WTC11 (cell line): ENCODE results near the gene TAAR8. TPM values are rescaled to one million over a fixed set of nuclear protein-coding genes. Genes with fewer than 3 reads are reported as not detected.

ENCODE experiments used
- ATAC-seq: fragments of 200-7000 bp; cut with Tn5 transposase; 2 replicates; pipeline ENCODE4 v1.10.0; 2021; ENCODE audit warnings: mild to moderate bottlenecking, moderate library complexity
- CTCF ChIA-PET: fragments of 300-600 bp; sonication (Branson Sonifier 250); formaldehyde crosslinking; loops from one replicate; lab custom pipeline; 2021; ENCODE audit warnings: antibody characterized with exemption; lab: Charles Lee
- POLR2A ChIA-PET: fragments of 350-600 bp; sonication (Branson Sonifier 250); formaldehyde crosslinking; loops from one replicate; lab custom pipeline; 2021; ENCODE audit warnings: antibody characterized with exemption; lab: Charles Lee
- DNase-seq: peaks from one replicate; pipeline ENCODE4 v3.0.0; 2021; ENCODE audit warnings: low spot score
- H3K27ac Mint-ChIP-seq: 2 replicates; pipeline ENCODE4 v1.8.0; 2021; ENCODE audit warnings: mixed read lengths
- H3K27me3 Mint-ChIP-seq: 2 replicates; pipeline ENCODE4 v1.8.0; 2021; ENCODE audit warnings: low read depth, mild to moderate bottlenecking, moderate library complexity, mixed read lengths
- H3K36me3 Mint-ChIP-seq: 2 replicates; pipeline ENCODE4 v1.8.0; 2021; ENCODE audit warnings: mixed read lengths
- H3K4me1 Mint-ChIP-seq: 2 replicates; pipeline ENCODE4 v1.8.0; 2022; ENCODE audit warnings: mixed read lengths
- H3K4me3 Mint-ChIP-seq: 2 replicates; pipeline ENCODE4 v1.8.0; 2021; ENCODE audit warnings: mild to moderate bottlenecking, moderate library complexity, mixed read lengths
- H3K9me3 Mint-ChIP-seq: 2 replicates; pipeline ENCODE4 v1.8.0; 2021; ENCODE audit warnings: mixed read lengths
- AFF4 ChIP-seq: sonication (generic); formaldehyde crosslinking; IDR thresholded peaks from 2 replicates; pipeline ENCODE4 v1.8.1; 2023; ENCODE audit warnings: mild to moderate bottlenecking, missing genetic modification reagents, borderline replicate concordance
- AR ChIP-seq: fragments of 250-450 bp; sonication (Bioruptor Pico); IDR thresholded peaks from 2 replicates; pipeline ENCODE4 v1.9.0; 2021; ENCODE audit warnings: mild to moderate bottlenecking
- CREB1 ChIP-seq: sonication (generic); formaldehyde crosslinking; IDR thresholded peaks from 2 replicates; pipeline ENCODE4 v1.8.0; 2023; ENCODE audit warnings: mild to moderate bottlenecking, missing genetic modification reagents
- CREM ChIP-seq: sonication (generic); formaldehyde crosslinking; IDR thresholded peaks from 2 replicates; pipeline ENCODE4 v1.8.1; 2022; ENCODE audit warnings: mild to moderate bottlenecking, missing genetic modification reagents, moderate library complexity
- ELF4 ChIP-seq: sonication (generic); formaldehyde crosslinking; IDR thresholded peaks from 2 replicates; pipeline ENCODE4 v1.8.1; 2022; ENCODE audit warnings: low read depth, mild to moderate bottlenecking, moderate library complexity, missing genetic modification reagents
- FOXJ3 ChIP-seq: sonication (generic); formaldehyde crosslinking; IDR thresholded peaks from 2 replicates; pipeline ENCODE4 v1.9.0; 2021; ENCODE audit warnings: missing genetic modification reagents, mild to moderate bottlenecking, borderline replicate concordance
- FOXP1 ChIP-seq: sonication (generic); formaldehyde crosslinking; IDR thresholded peaks from 2 replicates; pipeline ENCODE4 v1.8.0; 2022; ENCODE audit warnings: missing genetic modification reagents, mild to moderate bottlenecking, moderate library complexity, borderline replicate concordance
- GABPB1 ChIP-seq: sonication (generic); formaldehyde crosslinking; IDR thresholded peaks from 2 replicates; pipeline ENCODE4 v1.8.1; 2023; ENCODE audit warnings: mild to moderate bottlenecking, missing genetic modification reagents
- GTF2I ChIP-seq: fragments of 250-450 bp; sonication (Bioruptor Pico); conservative IDR thresholded peaks from 2 replicates; pipeline ENCODE4 v1.4.0; 2021; ENCODE audit warnings: mild to moderate bottlenecking
- HMGXB4 ChIP-seq: sonication (generic); formaldehyde crosslinking; IDR thresholded peaks from 2 replicates; pipeline ENCODE4 v1.8.1; 2023; ENCODE audit warnings: mild to moderate bottlenecking, moderate library complexity, missing genetic modification reagents
- JAZF1 ChIP-seq: fragments of 250-450 bp; sonication (Bioruptor Pico); IDR thresholded peaks from 2 replicates; pipeline ENCODE4 v1.9.0; 2021; ENCODE audit warnings: moderate library complexity, mild to moderate bottlenecking, inconsistent platforms
- NR1H2 ChIP-seq: sonication (generic); formaldehyde crosslinking; IDR thresholded peaks from 2 replicates; pipeline ENCODE4 v1.9.0; 2021; ENCODE audit warnings: mild to moderate bottlenecking, moderate library complexity, missing genetic modification reagents
- SMAD3 ChIP-seq: sonication (generic); formaldehyde crosslinking; IDR thresholded peaks from 2 replicates; pipeline ENCODE4 v1.8.0; 2022; ENCODE audit warnings: missing genetic modification reagents, mild to moderate bottlenecking, borderline replicate concordance
- SOX15 ChIP-seq: fragments of 250-450 bp; sonication (Bioruptor Pico); IDR thresholded peaks from 2 replicates; pipeline ENCODE4 v1.9.0; 2021; ENCODE audit warnings: mild to moderate bottlenecking
- SP1 ChIP-seq: sonication (generic); formaldehyde crosslinking; conservative IDR thresholded peaks from 2 replicates; pipeline ENCODE4 v1.8.1; 2022; ENCODE audit warnings: missing genetic modification reagents
- TCF7 ChIP-seq: sonication (generic); formaldehyde crosslinking; IDR thresholded peaks from 2 replicates; pipeline ENCODE4 v1.8.0; 2022; ENCODE audit warnings: mild to moderate bottlenecking, low read depth, missing genetic modification reagents, moderate library complexity
- USF1 ChIP-seq: sonication (generic); formaldehyde crosslinking; IDR thresholded peaks from 2 replicates; pipeline ENCODE4 v1.8.0; 2022; ENCODE audit warnings: mild to moderate bottlenecking, missing genetic modification reagents
- ZNF423 ChIP-seq: fragments of 250-450 bp; sonication (Bioruptor Pico); IDR thresholded peaks from 2 replicates; pipeline ENCODE4 v2.1.2; 2022; ENCODE audit warnings: mild to moderate bottlenecking, moderate library complexity
- ZNF425 ChIP-seq: fragments of 250-450 bp; sonication (Bioruptor Pico); conservative IDR thresholded peaks from 2 replicates; pipeline ENCODE4 v1.9.0; 2021; ENCODE audit warnings: mild to moderate bottlenecking
- ZSCAN18 ChIP-seq: fragments of 250-450 bp; sonication (Bioruptor Pico); IDR thresholded peaks from 2 replicates; pipeline ENCODE4 v2.1.2; 2022; ENCODE audit warnings: mild to moderate bottlenecking, moderate library complexity
- total RNA-seq: library from RNA; stranded (reverse); gene quantifications from 3 replicates; pipeline ENCODE4 v1.2.3, GENCODE V29; 2021

The TAAR8 gene
- total RNA-seq, 1 experiment from 2014 or later = not detected

GRCh38 chr6:132526461-132526860, 26.0 kb upstream of the TAAR8 start:
- Mint-ChIP-seq H3K27ac (no peak overlapping the region), H3K4me1 (peaks cover 11% of the 10 kb centered on the region), H3K36me3 (no peaks in the 10 kb centered on the region; the same call in 1 of the 2 replicates), H3K4me3 (no peak overlapping the region), H3K9me3 (peaks cover 4% of the 10 kb centered on the region), H3K27me3 (peaks cover 10% of the 10 kb centered on the region)
- TF ChIP-seq GTF2I (CRISPR knock-in tag) (no peak), FOXP1 (CRISPR knock-in tag) (no peak), USF1 (CRISPR knock-in tag) (no peak), SMAD3 (CRISPR knock-in tag) (no peak), CREB1 (no peak), JAZF1 (CRISPR knock-in tag) (no peak), HMGXB4 (CRISPR knock-in tag) (no peak), AR (no peak)
- POLR2A ChIA-PET = no interaction called here
- ATAC-seq (no peak), DNase-seq (no peak)
- CTCF ChIA-PET = interaction anchor here (1.0 to 1.1 kb wide), 2 partner anchors 13 to 189 kb away, joined by 3 to 5 read pairs; no protein-coding TSS in a partner anchor

GRCh38 chr6:132527791-132528190, 24.7 kb upstream of the TAAR8 start:
- Mint-ChIP-seq H3K9me3 (peaks cover 11% of the 10 kb centered on the region), H3K36me3 (no peaks in the 10 kb centered on the region; the same call in 1 of the 2 replicates), H3K27ac (no peak overlapping the region), H3K27me3 (peaks cover 10% of the 10 kb centered on the region), H3K4me3 (no peak overlapping the region), H3K4me1 (peaks cover 11% of the 10 kb centered on the region)
- CTCF ChIA-PET = interaction anchor here (1.1 kb wide), 1 partner anchor 14 kb away, joined by 3 read pairs; no protein-coding TSS in a partner anchor
- ATAC-seq (no peak), DNase-seq (no peak)
- POLR2A ChIA-PET = no interaction called here
- TF ChIP-seq FOXP1 (CRISPR knock-in tag) (no peak), TCF7 (CRISPR knock-in tag) (no peak), SOX15 (CRISPR knock-in tag) (no peak), ZSCAN18 (CRISPR knock-in tag) (no peak), CREM (CRISPR knock-in tag) (no peak), ZNF423 (no peak), FOXJ3 (CRISPR knock-in tag) (no peak), GABPB1 (CRISPR knock-in tag) (no peak), NR1H2 (CRISPR knock-in tag) (no peak), AFF4 (no peak), ZNF425 (CRISPR knock-in tag) (no peak), SP1 (CRISPR knock-in tag) (no peak), USF1 (CRISPR knock-in tag) (no peak), ELF4 (no peak)
